PC-9 (cell line): Measurements from ENCODE around the gene IL13RA2. TPM values are rescaled to one million over a fixed set of nuclear protein-coding genes. Genes with fewer than 3 reads are reported as not detected.
A peak's percentile ranks its signal among the peaks of the same experiment; 100 is the strongest.

ENCODE experiments used
- BruUV-seq: library from RNA; stranded (reverse); fragments of 400-500 nt; replicated peaks from 2 replicates; lab custom pipeline; 2021; lab: Mats Ljungman, UMichigan
- CTCF ChIA-PET: fragments of 300-600 bp; sonication (Branson Sonifier 250); formaldehyde crosslinking; loops from one replicate; lab custom pipeline; 2022; ENCODE audit warnings: antibody characterized with exemption; lab: Charles Lee
- POLR2A ChIA-PET: fragments of 300-600 bp; sonication (Branson Sonifier 250); formaldehyde crosslinking; loops from one replicate; lab custom pipeline; 2022; ENCODE audit warnings: antibody characterized with exemption; ENCODE audit not compliant: unreplicated experiment; lab: Charles Lee
- DNase-seq, 2 experiments: peaks; one replicate each; pipeline versions ENCODE4 v3.0.0 to v3.0.0-alpha.2; 2015 to 2022; ENCODE audit warnings: mixed read lengths in 1 of 2
- H2AFZ ChIP-seq: fragments of 200-600 bp; sonication (generic); 2 replicates; pipeline ENCODE4 v1.8.1; 2017; ENCODE audit warnings: antibody characterized with exemption
- H3F3A ChIP-seq: fragments of 200-600 bp; sonication (generic); 2 replicates; pipeline ENCODE4 v1.8.1; 2017; ENCODE audit warnings: antibody characterized with exemption, mild to moderate bottlenecking, low read depth; ENCODE audit not compliant: insufficient read depth
- H3K27ac ChIP-seq: fragments of 200-600 bp; sonication (generic); 2 replicates; pipeline ENCODE4 v1.6.1; 2016; ENCODE audit warnings: mixed run types
- H3K27me3 ChIP-seq: fragments of 200-600 bp; sonication (generic); 2 replicates; pipeline ENCODE4 v1.6.1; 2016; ENCODE audit warnings: low read depth, mixed run types; ENCODE audit not compliant: insufficient read depth
- H3K36me3 ChIP-seq: fragments of 200-600 bp; sonication (generic); 2 replicates; pipeline ENCODE4 v1.6.1; 2016; ENCODE audit warnings: low read depth, mixed run types
- H3K4me1 ChIP-seq: fragments of 200-600 bp; sonication (generic); replicated peaks from 2 replicates; pipeline ENCODE4 v1.6.1; 2016; ENCODE audit warnings: mixed run types; ENCODE audit not compliant: insufficient read depth
- H3K4me2 ChIP-seq: fragments of 200-600 bp; sonication (generic); 2 replicates; pipeline ENCODE4 v1.6.1; 2017; ENCODE audit warnings: mixed run types
- H3K4me3 ChIP-seq: fragments of 200-600 bp; sonication (generic); 2 replicates; pipeline ENCODE4 v1.6.1; 2016; ENCODE audit warnings: mixed run types
- H3K79me2 ChIP-seq: fragments of 200-600 bp; sonication (generic); 2 replicates; pipeline ENCODE4 v1.6.1; 2017; ENCODE audit warnings: low read depth, mixed run types
- H3K9me2 ChIP-seq: fragments of 200-600 bp; sonication (generic); 2 replicates; pipeline ENCODE4 v1.8.1; 2017; ENCODE audit warnings: mild to moderate bottlenecking; ENCODE audit not compliant: insufficient read depth
- H3K9me3 ChIP-seq: fragments of 200-600 bp; sonication (generic); 2 replicates; pipeline ENCODE4 v1.8.1; 2016; ENCODE audit warnings: low read depth; ENCODE audit not compliant: insufficient read depth
- H4K20me1 ChIP-seq: fragments of 200-600 bp; sonication (generic); 2 replicates; pipeline ENCODE4 v1.8.1; 2017; ENCODE audit not compliant: insufficient read depth
- EZH2 ChIP-seq: fragments of 200-600 bp; sonication (generic); IDR thresholded peaks from 2 replicates; pipeline ENCODE4 v1.8.0; 2017; ENCODE audit warnings: antibody characterized with exemption, low read depth
- intact Hi-C: fragments of 100-400 bp; cut with micrococcal nuclease; formaldehyde crosslinking; loops from one replicate; pipeline ENCODE4 v1.10.0; 2022; ENCODE audit not compliant: unreplicated experiment
- total RNA-seq: library from RNA; stranded (reverse); gene quantifications from 2 replicates; pipeline ENCODE4 v1.2.3, GENCODE V29; 2021
- TF ChIP-seq, protein P1 (sequence below): fragments of 200-600 bp; sonication (generic); conservative IDR thresholded peaks from 2 replicates; pipeline ENCODE4 v1.6.1; 2017; ENCODE audit warnings: mixed run types, antibody characterized with exemption, mild to moderate bottlenecking, moderate library complexity

The IL13RA2 gene
- total RNA-seq, 1 experiment from 2014 or later, result not detected

GRCh38 chrX:115023811-115024210, 6.4 kb upstream of the IL13RA2 start:
- peaks cover 17% of the 10 kb centered on the region; the same call in 1 of the 2 replicates for H3F3A ChIP-seq
- H3K4me2 ChIP-seq, result no peak overlapping the region
- H3K4me1 ChIP-seq, result peaks cover 31% of the 10 kb centered on the region
- no peak for DNase-seq
- peaks cover 4% of the 10 kb centered on the region; the same call in 1 of the 2 replicates for H3K9me3 ChIP-seq
- no TSS peak for BruUV-seq
- intact Hi-C loops, result no loop called here
- H3K27me3 ChIP-seq, result no peaks in the 10 kb centered on the region
- no peaks in the 10 kb centered on the region for H3K79me2 ChIP-seq
- no peaks in the 10 kb centered on the region for H4K20me1 ChIP-seq
- H3K27ac ChIP-seq, result peak overlapping the region; percentile 80
- ChIA-PET POLR2A (no interaction called here), CTCF (no interaction called here)
- H3K9me2 ChIP-seq, result no peaks in the 10 kb centered on the region
- no peak for TF ChIP-seq EZH2
- TF ChIP-seq, protein P1, sequence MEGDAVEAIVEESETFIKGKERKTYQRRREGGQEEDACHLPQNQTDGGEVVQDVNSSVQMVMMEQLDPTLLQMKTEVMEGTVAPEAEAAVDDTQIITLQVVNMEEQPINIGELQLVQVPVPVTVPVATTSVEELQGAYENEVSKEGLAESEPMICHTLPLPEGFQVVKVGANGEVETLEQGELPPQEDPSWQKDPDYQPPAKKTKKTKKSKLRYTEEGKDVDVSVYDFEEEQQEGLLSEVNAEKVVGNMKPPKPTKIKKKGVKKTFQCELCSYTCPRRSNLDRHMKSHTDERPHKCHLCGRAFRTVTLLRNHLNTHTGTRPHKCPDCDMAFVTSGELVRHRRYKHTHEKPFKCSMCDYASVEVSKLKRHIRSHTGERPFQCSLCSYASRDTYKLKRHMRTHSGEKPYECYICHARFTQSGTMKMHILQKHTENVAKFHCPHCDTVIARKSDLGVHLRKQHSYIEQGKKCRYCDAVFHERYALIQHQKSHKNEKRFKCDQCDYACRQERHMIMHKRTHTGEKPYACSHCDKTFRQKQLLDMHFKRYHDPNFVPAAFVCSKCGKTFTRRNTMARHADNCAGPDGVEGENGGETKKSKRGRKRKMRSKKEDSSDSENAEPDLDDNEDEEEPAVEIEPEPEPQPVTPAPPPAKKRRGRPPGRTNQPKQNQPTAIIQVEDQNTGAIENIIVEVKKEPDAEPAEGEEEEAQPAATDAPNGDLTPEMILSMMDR, result no peak
- H3K36me3 ChIP-seq, result no peaks in the 10 kb centered on the region
- H2AFZ ChIP-seq, result no peak overlapping the region
- no peak overlapping the region for H3K4me3 ChIP-seq

- ChIA-PET CTCF (no interaction called here), POLR2A (no interaction called here)
- Histone ChIP-seq H3K4me3 (no peak overlapping the region), H3F3A (peaks cover 22% of the 10 kb centered on the region; the same call in 1 of the 2 replicates), H3K4me2 (0 out of 2 replicates have a peak overlapping the region, but pooled peaks have one; percentile 1), H4K20me1 (no peaks in the 10 kb centered on the region), H3K79me2 (no peaks in the 10 kb centered on the region), H2AFZ (no peak overlapping the region), H3K9me3 (peaks cover 7% of the 10 kb centered on the region; the same call in 1 of the 2 replicates), H3K27me3 (no peaks in the 10 kb centered on the region), H3K36me3 (no peaks in the 10 kb centered on the region), H3K27ac (peak overlapping the region; percentile 80), H3K9me2 (no peaks in the 10 kb centered on the region), H3K4me1 (peaks cover 38% of the 10 kb centered on the region)
- no TSS peak for BruUV-seq
- TF ChIP-seq EZH2, result no peak
- TF ChIP-seq, protein P1, result no peak
- intact Hi-C loops, result no loop called here
- peak in 1 of 2 experiments; percentile 87 for DNase-seq
Measured at GRCh38 chrX:115023139-115023538, 5.7 kb upstream of the IL13RA2 start.

- no peak for TF ChIP-seq EZH2
- TF ChIP-seq, protein P1, result no peak
- Histone ChIP-seq H3K79me2 (no peaks in the 10 kb centered on the region), H2AFZ (no peak overlapping the region), H3K4me3 (no peak overlapping the region), H3K9me2 (no peaks in the 10 kb centered on the region), H3K4me1 (peaks cover 38% of the 10 kb centered on the region), H3K36me3 (no peaks in the 10 kb centered on the region), H3K9me3 (peaks cover 7% of the 10 kb centered on the region), H3F3A (peaks cover 22% of the 10 kb centered on the region; the same call in 1 of the 2 replicates), H3K27me3 (no peaks in the 10 kb centered on the region), H4K20me1 (no peaks in the 10 kb centered on the region), H3K27ac (no peak overlapping the region), H3K4me2 (no peak overlapping the region)
- POLR2A ChIA-PET, result no interaction called here
- no peak for DNase-seq
- no TSS peak for BruUV-seq
- intact Hi-C loops, result no loop called here
- CTCF ChIA-PET, result no interaction called here
Measured at GRCh38 chrX:115021121-115021520, 3.7 kb upstream of the IL13RA2 start.
